Fibroblast of pulmonary artery (primary cell): ENCODE measurements around the gene NR1D1.

ENCODE experiments used
- DNase-seq: peaks from one replicate; pipeline ENCODE4 v3.0.0-alpha.2; 2010; ENCODE audit warnings: low read depth
- H3K4me3 ChIP-seq: replicated peaks from 2 replicates; pipeline ENCODE4 v1.5.1; 2011; ENCODE audit warnings: low read depth, mild to moderate bottlenecking, control low read depth, low read length, moderate library complexity
- CTCF ChIP-seq: IDR thresholded peaks from 2 replicates; pipeline ENCODE4 v1.5.1; 2011; ENCODE audit warnings: mild to moderate bottlenecking, control low read depth, low read length, inconsistent platforms; ENCODE audit errors: missing control alignments

The NR1D1 gene

GRCh38 chr17:40101367-40102210 is 1.2 kb upstream of the NR1D1 start:
- peak overlapping the region; percentile 89 for H3K4me3 ChIP-seq

GRCh38 chr17:40100669-40101366 is 429 bp upstream of the NR1D1 start:
- no peak for TF ChIP-seq CTCF
- peak overlapping the region; percentile 89 for H3K4me3 ChIP-seq

More at GRCh38 chr17:40101367-40102210, 1.2 kb upstream of the NR1D1 start:
- no peak for TF ChIP-seq CTCF
- DNase-seq: no peak

GRCh38 chr17:40099619-40100418 is 570 bp downstream of the NR1D1 start:
- H3K4me3 ChIP-seq: peak overlapping the region; percentile 89
- no peak for TF ChIP-seq CTCF
- no peak for DNase-seq

More at GRCh38 chr17:40100669-40101366, 429 bp upstream of the NR1D1 start:
- peak; percentile 99 for DNase-seq

DNA sequence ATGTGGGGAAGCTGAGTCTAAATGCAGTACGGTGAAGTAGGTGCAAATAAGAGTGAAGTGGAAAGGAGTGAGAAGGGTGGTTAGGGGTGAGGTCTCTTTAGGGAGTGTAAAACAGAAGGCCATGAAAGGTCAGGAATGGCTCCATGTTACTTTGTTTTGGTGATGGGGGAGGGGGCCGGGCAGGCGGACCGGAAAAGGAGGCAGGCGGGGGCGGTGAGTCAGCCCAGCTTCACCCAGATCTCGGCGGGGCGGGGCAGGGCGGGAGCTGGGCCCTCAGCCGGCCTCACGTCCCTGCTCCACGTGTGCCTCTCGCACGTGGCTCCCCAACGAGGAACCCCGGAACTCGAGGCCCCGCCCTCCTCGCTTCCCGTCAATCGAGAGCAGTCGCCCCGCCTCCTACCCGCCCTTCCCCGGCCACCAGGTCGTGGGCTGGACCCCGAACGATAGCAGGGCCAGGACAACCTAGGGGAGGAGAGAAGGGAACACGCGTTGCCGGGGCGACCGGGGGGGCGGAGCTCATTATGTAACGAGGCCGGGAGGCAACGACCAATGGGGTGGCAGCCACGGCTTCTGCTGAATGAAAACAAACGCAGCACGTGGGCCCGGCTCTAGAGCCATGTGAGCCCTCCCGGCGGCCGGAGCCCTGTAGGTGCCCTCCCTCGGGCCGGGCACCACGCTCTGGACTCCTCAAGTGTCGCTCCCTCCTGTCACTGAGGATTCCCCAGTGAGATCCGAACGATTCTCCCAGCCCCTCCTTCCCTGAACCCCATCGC is 1.4 kb downstream of the NR1D1 start:
- TF ChIP-seq CTCF: no peak
- peak; percentile 99 for DNase-seq
- H3K4me3 ChIP-seq: peak overlapping the region; percentile 89

DNA sequence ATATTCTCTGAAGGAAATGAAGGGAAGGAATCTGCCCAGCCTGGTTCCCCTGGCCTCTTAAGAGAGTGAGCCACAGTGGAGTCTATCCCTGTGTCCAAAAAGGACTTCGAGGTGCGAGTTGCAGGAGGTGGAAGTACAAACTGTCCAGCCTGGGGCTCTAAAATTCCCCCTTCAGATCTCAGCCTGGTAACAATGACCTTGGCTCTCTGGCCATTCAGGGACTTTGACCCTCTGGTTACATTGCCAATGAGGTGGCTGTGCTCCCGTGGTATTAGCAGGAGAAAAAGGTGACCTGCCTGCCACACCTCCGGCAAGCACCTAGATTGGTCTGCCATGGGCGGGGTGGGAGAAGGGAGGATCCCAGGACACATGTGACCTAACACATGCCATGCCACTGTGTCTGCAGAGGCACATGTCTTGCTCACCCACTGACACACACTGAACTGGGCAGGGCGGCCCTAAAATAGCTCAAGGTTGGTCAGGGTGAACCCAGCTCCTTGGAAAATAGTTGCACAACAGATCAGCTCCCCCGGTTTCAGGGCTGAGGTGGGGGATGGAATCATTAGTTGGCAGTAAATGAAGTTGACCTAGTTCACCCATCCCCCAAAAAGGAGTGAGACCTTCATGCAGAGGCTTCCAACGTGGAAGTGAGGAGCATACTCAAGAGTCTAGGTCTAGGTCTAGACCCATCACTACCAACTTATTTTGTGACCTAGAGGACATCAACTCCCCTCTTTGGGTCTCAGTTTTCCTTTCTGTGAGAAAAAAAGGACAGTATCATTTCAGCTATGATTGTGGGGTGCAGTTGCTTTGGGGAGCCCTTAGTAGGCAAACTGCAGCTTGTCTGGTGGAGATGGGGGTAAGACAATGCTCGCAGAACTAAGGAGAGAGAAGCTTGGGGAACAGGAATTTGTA is 2.2 kb downstream of the NR1D1 start:
- peak; percentile 40 for DNase-seq
- H3K4me3 ChIP-seq: peak overlapping the region; percentile 49
- no peak for TF ChIP-seq CTCF
